CD4-positive, alpha-beta T cell treated with Interleukin-2 at 100 ng/mL for 4 hours (primary cell): ENCODE measurements around the gene HS6ST3.
"Not testable (repeated sequence)": the region's sequence is repeated elsewhere in the genome, so short reads cannot be mapped to it uniquely, and the experiment has no call there.

Experiments used
- DNase-seq: peaks from one replicate; pipeline ENCODE4 v3.0.0-alpha.2; 2020; ENCODE audit warnings: low spot score

HS6ST3 gene

DNA sequence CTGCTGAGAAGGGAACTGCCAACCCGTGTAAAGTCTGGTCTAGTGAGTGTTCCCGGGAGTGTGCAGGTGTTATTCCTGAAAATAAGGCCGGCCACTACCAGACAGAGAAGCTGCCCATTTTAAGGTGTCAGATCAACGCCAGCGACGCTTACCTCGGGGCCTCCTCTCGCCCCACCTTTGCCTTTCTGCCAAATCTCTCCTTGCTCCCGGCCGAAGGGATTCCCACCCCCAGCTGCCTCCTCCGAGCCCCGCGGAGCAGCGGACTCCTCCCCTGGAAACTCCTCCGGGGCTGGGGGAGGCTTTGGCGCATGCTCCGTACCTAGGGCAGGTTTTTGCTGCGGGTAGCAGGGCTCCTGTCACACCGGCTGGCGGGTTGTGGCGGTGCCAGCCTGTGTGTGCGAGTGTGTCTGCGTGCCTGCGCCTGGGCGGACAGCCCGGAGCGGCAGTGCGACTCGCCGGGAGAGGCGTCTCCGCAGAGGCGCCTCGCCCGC lies at the start of gene HS6ST3:
Gene HS6ST3, plus strand, starts transcription at position 359 of the 491 bp plus-strand sequence.
- no peak for DNase-seq

GRCh38 chr13:96041326-96042110 lies 48.4 kb upstream of the HS6ST3 start:
- DNase-seq: no peak

DNA sequence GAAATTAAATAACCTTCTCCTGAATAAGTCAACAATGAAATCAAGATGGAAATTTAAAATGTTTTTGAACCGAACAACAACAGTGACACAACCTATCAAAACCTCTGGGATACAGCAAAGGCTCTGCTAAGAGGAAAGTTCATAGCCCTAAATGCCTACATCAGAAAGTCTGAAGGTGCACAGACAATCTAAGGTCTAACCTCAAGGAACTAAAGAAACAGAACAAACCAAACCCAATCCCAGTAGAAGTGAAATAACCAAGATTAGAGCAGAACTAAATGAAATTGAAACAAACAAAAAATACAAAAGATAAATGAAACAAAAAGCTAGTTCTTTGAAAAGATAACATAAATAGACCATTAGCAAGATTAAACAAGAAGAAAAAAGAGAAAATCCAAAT lies 45.7 kb upstream of the HS6ST3 start:
- no peak for DNase-seq

DNA sequence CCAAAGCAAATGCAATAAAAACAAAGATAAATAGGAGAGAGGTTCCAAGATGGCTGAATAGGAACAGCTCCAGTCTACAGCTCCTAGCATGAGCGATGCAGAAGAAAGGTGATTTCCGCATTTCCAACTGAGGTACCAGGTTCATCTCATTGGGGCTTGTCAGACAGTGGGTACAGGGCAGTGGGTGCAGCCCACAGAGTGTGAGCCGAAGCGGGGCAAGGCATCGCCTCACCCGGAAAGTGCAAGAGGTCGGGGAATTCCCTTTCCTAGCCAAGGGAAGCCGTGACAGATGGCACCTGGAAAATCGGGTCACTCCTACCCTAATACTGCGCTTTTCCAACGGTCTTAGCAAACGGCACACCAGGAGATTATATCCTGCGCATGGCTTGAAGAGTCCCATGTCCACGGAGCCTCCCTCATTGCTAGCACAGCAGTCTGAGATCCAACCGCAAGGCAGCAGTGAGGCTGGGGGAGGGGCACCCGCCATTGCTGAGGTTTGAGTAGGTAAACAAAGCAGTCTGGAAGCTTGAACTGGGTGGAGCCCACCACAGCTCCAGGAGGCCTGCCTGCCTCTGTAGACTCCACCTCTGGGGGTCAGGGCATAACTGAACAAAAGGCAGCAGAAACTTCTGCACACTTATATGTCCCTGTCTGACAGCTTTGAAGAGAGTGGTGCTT lies 43.3 kb upstream of the HS6ST3 start:
- not testable (repeated sequence) for DNase-seq

DNA sequence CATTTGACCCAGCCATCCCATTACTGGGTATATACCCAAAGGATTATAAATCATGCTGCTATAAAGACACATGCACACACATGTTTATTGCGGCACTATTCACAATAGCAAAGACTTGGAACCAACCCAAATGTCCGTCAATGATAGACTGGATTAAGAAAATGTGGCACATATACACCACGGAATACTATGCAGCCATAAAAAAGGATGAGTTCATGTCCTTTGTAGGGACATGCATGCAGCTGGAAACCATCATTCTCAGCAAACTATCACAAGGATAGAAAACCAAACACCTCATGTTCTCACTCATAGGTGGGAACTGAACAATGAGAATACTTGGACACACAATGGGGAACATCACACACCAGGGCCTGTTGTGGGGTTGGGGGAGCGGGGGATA lies 39.0 kb upstream of the HS6ST3 start:
- DNase-seq: not testable (repeated sequence)

DNA sequence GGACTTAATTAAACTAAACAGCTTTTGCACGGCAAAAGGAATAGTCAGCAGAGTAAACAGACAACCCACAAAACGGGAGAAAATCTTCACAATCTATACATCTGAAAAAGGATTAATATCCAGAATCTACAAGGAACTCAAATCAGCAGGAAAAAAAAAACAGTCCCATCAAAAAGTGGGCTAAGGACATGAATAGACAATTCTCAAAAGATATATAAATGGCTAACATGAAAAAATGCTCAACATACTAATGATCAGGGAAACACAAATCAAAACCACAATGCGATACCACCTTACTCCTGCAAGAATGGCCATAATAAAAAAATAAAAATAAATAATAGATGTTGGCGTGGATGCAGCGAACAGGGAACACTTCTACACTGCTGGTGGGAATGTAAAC lies 38.4 kb upstream of the HS6ST3 start:
- DNase-seq: not testable (repeated sequence)

DNA sequence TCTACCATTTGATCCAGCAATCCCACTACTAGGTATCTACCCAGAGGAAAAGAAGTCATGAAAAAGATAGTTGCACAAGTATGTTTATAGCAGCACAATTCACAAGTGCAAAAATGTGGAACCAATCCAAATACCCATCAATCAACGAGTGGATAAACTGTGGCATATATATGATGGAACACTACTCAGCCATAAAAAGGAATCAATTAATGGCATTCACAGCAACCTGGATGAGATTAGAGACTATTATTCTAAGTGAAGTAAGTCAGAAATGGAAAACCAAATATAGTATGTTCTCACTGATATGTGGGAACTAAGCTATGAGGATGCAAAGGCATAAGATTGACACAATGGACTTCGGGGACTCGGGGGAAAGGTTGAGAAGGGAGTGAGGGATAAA lies 38.0 kb upstream of the HS6ST3 start:
- not testable (repeated sequence) for DNase-seq

- DNase-seq: no peak
These were observed 37.3 kb upstream of the HS6ST3 start for GRCh38 chr13:96052656-96053002.

DNA sequence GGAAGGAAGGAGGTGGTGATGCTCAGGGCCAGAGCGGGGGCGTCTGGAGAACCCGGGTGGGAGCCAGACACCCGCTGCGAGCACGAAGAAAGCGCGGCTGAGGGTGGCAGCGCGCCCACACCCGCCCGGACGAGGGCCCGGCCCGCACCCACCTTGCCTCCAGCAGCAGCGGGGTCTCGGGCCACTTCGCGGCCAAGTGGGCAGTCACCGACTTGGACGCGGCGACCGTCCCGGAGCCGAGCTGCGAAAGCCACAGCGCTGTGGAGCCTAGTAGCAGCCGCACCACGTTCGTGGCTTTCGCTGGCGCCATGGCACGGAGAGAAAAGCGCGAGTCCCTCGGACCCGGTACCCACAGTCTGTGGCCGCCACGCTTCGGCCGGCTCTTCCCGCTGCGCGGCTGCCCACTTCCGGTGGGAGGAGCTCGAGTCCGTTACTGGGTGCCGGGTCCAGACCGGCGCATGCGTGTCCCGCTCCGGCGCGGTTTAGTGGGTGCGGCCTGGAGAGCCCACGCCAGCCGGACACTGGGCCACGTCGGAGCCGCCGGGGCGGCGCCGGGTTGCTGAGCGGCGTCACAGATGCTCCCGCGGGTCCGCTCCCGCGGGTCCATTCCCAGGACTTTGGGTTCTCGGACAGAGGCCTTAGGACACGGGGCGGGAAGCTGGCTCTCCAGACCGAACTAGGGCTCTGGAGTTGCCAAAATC lies 36.8 kb upstream of the HS6ST3 start, which contains the start of gene UGGT2:
Gene UGGT2, minus strand, starts transcription at position 399 of the 701 bp plus-strand sequence. Its CDS starts 89 bp downstream, at position 310.
- peak; percentile 1 for DNase-seq

GRCh38 chr13:96065849-96066248 lies 24.1 kb upstream of the HS6ST3 start:
- DNase-seq: no peak

DNA sequence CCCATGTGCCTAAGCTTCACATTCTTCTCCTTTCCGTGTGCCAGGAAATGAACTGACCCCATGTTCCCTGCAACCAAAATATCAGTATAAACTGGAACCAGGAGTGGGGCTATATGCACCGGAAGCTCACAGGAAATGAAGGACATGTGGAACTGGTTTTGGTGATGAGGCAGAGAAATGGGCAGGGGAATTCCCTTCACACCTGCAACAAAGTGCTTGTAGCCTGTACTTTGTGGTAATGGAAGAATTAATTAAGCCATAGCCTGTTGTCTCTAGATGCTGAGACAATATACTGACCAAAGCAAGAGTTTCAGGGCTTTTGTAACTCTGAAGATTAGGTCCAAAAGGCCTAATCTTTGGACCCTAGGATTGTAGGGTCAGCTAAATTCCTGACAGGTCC lies 21.2 kb upstream of the HS6ST3 start:
- no peak for DNase-seq

- DNase-seq: no peak
These were observed 18.4 kb upstream of the HS6ST3 start for GRCh38 chr13:96071504-96071903.

DNA sequence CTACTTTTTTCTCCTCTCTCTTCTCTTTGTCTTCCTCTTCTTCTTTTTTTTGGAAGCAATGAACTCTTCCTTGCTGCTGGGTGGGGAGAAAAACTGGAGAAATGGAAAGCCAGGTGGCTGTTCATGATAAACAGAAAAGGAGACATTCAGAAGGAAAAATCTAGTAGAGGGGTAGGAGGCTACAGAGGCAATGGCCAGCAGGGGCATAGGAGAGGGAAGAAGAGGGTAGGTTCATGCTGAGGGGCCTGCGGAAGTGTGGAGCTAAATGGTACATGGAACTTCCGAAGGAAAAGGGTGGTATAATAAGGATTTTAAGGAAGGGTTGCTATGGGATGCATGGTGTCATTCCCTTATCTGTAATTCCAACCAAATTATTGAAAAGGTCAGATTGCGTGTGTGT lies 17.5 kb upstream of the HS6ST3 start:
- DNase-seq: no peak

DNA sequence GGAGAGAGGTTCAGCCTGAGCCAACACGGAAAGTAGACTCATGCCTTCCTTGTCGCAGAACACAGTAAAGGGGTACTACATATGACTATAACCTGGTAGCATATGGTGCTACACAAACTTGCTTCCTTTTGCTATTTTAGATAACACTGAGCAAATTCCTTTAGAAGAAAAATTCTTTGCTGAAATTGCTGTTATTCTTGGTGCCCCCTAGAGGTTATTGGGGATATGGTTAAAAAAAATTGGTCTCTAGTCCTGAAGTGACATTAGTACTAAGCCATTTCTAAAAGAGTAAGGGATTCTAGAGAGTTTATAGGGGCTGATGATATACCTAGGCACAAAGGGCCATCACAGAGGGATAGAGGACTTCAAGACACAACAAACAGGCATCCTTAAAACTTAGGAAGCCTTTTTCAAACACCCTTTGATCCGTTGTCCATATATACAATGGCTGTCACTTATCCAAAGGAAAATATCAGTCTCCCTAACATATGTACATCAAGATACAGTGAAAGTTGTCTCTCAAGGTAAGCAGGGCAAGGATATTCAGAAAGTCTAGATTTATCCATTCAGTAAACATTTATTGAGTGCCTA lies 13.9 kb upstream of the HS6ST3 start:
- no peak for DNase-seq

- DNase-seq: no peak
These were observed 9.2 kb upstream of the HS6ST3 start for GRCh38 chr13:96080676-96081075.

- no peak for DNase-seq
These were observed 8.0 kb upstream of the HS6ST3 start for GRCh38 chr13:96081888-96082287.

DNA sequence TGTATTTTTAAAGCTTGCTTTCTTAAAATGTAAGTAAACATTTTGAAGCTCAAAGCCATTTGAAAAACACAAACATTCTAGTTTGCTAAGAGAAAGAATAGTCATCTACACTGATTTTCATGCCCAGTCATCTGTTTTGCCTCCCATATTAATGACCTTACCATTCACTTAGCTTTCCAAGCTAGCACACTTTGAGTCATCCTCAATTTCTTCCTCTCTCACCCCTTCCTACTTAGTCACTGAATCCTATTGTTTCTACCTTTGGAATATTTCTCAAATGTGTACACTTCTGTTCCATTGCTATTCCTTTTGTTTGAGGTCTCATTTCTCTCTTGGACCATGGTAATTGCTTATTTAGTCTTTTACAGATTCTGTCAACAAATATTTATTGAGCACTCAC lies 7.3 kb upstream of the HS6ST3 start:
- no peak for DNase-seq

DNA sequence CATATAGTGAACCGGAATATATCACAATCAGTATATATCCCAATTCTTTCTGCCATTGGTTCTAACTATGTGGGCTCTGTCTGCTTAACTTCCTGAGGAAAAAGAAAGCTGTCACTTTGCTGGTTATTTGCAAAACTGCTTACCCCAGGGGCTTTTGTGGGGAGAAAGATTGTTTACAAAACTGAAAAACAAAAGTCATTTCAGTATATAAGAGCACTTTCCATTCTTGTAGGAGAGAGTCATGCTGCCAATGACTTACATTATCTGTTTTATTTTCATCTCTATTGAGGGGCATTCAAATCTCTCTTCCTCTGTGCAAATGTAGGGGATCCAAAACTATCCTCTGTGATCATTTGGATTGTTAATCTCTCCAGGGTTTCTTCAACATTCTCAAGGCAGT lies 3.2 kb upstream of the HS6ST3 start:
- DNase-seq: no peak

DNA sequence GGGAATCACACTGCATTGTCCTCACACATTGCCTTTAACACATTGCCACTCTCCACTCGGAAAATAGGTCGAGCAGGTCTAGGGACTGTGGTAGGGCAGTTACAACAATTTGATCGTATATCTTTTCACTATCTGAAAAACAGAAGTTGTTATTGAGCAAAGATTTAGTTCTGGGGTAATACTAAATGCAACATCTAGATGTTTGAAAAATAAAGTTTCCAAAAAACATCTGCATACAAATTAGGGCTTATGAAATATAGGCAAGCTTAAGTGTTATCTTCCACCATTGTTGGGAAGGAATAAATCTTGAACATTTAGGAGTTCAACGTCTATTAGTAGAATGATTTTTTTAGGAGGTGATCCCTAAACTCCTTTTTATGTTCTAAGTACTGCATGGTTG lies 768 bp upstream of the HS6ST3 start:
- no peak for DNase-seq

- DNase-seq: no peak
These were observed 564 bp downstream of the HS6ST3 start for GRCh38 chr13:96090240-96091101.
